Adipocyte (in vitro differentiated cells): ENCODE results near the gene RARRES1.

Experiments
- DNase-seq: peaks from one replicate; pipeline ENCODE4 v3.0.0-alpha.2; 2015; ENCODE audit warnings: low read depth
- H3K27me3 ChIP-seq: replicated peaks from 2 replicates; pipeline ENCODE4 v1.7.0; 2013; ENCODE audit warnings: mild to moderate bottlenecking, low read length, moderate library complexity; ENCODE audit not compliant: control insufficient read depth, insufficient read depth
- H3K36me3 ChIP-seq: 2 replicates; pipeline ENCODE4 v1.7.0; 2013; ENCODE audit warnings: low read length, mild to moderate bottlenecking, moderate library complexity; ENCODE audit not compliant: control insufficient read depth, insufficient read depth, severe bottlenecking
- H3K4me1 ChIP-seq: 2 replicates; pipeline ENCODE4 v1.7.0; 2013; ENCODE audit warnings: mild to moderate bottlenecking, low read length, moderate library complexity; ENCODE audit not compliant: control insufficient read depth, insufficient read depth
- H3K4me3 ChIP-seq: 2 replicates; pipeline ENCODE4 v1.7.0; 2013; ENCODE audit warnings: mild to moderate bottlenecking, low read length, moderate library complexity
- H3K9ac ChIP-seq: 2 replicates; pipeline ENCODE4 v1.7.0; 2013; ENCODE audit warnings: mild to moderate bottlenecking, low read length, moderate library complexity
- H3K9me3 ChIP-seq: 2 replicates; pipeline ENCODE4 v1.7.0; 2013; ENCODE audit warnings: mild to moderate bottlenecking, low read length, moderate library complexity; ENCODE audit not compliant: control insufficient read depth

The RARRES1 gene, protein sequence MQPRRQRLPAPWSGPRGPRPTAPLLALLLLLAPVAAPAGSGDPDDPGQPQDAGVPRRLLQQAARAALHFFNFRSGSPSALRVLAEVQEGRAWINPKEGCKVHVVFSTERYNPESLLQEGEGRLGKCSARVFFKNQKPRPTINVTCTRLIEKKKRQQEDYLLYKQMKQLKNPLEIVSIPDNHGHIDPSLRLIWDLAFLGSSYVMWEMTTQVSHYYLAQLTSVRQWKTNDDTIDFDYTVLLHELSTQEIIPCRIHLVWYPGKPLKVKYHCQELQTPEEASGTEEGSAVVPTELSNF

DNA sequence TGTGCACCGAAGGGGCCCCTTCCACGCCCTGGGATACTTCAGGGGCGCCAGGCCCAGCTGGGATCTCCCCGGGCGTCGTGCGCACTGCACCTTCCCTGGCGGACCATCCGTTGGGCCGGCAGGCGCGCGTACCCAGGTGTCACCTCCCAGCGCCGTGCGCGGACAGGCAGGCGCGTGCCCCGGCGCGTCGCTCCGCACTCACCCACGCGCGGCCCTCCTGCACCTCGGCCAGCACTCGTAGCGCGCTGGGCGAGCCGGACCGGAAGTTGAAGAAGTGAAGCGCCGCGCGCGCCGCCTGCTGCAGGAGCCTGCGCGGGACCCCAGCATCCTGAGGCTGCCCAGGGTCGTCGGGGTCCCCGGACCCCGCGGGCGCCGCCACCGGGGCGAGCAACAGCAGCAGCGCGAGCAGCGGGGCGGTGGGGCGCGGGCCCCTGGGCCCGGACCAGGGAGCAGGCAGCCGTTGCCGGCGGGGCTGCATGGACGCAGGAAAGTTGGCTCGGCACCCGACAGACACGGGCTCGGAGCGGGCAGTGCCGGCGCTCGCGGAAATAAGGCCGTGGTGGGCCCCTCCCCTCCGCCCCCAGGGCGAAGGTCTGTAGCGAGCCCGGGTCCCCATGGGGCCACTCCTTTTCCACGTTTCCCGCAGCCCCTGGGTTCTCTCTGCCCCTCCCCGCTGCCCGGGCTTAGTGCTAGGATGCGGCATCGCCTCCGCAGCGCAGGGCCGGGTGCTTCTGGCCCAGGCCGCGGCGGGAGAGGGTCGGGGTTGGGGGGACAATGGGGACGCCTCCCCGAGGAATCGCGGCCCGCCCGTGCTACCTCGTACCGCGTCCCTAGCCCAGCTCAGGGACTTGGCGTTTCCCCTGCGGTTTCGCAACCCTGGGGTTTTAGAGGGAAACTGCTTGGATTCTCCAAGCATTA lies at the start of gene RARRES1:
Gene RARRES1 (minus strand): TSS at position 520 of the 918 bp plus-strand sequence. CDS start 42 bp downstream, at position 478.
- DNase-seq = peak; percentile 81
- Histone ChIP-seq H3K9ac (peak within 1 kb of the TSS; percentile 76), H3K4me3 (peak within 1 kb of the TSS; percentile 85)

DNA sequence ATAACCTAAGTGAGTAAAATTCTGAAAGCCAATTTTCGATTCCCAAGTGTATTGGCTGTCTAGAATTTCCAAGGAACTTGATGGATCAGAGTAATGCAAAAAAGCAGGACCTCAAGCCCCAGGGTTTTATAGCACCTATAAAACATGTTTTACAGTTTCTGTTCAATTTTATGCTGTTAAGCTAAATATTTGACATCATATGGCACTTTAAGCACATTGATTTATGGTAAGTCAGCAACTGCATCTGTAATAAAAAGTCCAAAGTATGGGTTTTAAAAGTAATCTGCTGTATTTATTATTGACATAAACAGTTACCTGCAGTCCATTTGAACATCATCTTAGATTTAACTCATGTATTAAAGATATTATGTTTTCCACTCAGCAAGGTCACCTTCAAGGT lies 49.6 kb upstream of the RARRES1 start:
- no peak overlapping the region for H3K4me3 ChIP-seq

More for the DNA sequence above, at the start of gene RARRES1:
- Histone ChIP-seq H3K9me3 (peaks cover 9% of the 10 kb centered on the region), H3K36me3 (no peaks in the 10 kb centered on the region), H3K4me1 (peaks cover 17% of the 10 kb centered on the region), H3K27me3 (no peaks in the 10 kb centered on the region)

DNA sequence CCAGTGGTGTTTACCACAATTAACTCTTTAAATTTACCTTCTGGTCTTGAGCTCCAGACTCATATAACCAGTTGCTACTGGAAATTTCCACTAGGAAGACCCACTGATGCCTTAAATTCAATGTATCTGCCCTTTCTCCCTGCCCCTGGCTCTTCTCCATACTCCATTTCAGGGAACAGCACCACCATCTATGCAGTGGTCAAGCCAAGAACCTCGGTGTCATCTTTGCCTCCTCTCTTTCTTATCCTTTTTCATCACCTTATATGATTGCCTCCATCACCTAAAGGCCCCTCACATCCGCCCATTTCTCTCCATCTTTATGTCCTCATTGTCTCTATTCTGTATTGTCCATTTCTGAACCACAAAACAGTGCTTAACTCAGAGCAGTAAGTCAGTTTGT lies 48.9 kb upstream of the RARRES1 start:
- DNase-seq = no peak
- Histone ChIP-seq H3K4me1 (peaks cover 10% of the 10 kb centered on the region), H3K27me3 (no peaks in the 10 kb centered on the region), H3K9me3 (no peaks in the 10 kb centered on the region), H3K9ac (no peak overlapping the region), H3K4me3 (no peak overlapping the region), H3K36me3 (no peaks in the 10 kb centered on the region)

More for the DNA sequence above, 49.6 kb upstream of the RARRES1 start:
- Histone ChIP-seq H3K4me1 (peaks cover 7% of the 10 kb centered on the region), H3K36me3 (no peaks in the 10 kb centered on the region), H3K9me3 (no peaks in the 10 kb centered on the region), H3K27me3 (no peaks in the 10 kb centered on the region), H3K9ac (no peak overlapping the region)
- no peak for DNase-seq

DNA sequence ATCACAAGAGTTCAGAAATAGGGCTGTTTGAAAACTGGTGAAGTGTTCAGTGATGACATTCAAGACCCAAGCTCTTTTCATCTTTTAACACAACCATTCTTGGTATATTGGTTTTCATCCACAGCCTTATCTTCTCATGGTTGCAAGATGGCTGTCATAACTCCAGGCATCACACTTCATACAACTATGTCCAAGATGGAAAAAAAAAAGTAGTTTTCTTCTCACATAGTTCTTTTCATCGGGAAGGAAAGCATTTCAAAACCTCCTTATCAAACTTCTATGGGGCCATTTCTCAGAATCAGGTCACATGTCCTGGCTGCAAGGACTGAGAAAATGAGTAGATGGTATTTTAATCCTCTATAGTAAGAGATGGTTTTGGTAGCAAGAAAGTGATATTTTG lies 48.5 kb upstream of the RARRES1 start:
- no peaks in the 10 kb centered on the region for H3K36me3 ChIP-seq
- no peaks in the 10 kb centered on the region for H3K27me3 ChIP-seq
- no peak overlapping the region for H3K4me3 ChIP-seq
- no peak for DNase-seq
- peaks cover 10% of the 10 kb centered on the region for H3K4me1 ChIP-seq
- H3K9me3 ChIP-seq = no peaks in the 10 kb centered on the region
- no peak overlapping the region for H3K9ac ChIP-seq

DNA sequence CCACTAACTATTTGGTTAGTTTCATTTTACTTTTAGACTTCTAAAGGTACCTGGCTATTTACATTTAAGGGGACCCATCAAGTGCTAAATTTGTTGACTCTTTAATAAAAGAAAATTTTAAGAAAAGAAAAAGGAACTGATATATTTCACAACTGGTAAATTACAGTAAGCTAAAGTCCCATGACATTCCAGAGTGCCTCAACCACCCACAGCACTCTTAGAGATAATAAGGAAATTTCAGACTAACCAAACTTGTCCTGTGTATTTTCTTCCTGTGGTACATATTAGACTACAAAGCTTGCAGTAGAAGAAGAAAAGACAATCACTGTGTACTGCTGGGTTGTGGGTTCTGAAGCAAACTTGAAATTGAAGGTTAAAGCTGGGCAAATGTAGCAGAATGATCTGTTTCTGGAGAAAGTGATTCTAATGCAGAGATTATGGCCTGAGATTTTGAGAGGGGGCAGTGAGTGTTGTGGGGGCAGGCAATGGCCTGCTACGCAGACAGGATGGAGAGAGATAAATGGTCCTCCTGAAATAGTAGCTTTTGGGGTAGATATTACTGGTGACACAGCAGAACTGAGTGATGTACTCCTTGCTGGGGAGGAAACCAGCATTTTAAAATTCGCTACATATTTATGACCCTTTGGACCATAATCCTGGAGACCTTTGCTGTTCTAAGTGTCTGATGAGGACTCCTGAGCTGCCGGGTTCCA lies 45.1 kb upstream of the RARRES1 start:
- Histone ChIP-seq H3K4me1 (peaks cover 22% of the 10 kb centered on the region), H3K9ac (no peak overlapping the region), H3K4me3 (no peak overlapping the region), H3K36me3 (no peaks in the 10 kb centered on the region), H3K9me3 (no peaks in the 10 kb centered on the region), H3K27me3 (no peaks in the 10 kb centered on the region)
- DNase-seq = peak; percentile 47

DNA sequence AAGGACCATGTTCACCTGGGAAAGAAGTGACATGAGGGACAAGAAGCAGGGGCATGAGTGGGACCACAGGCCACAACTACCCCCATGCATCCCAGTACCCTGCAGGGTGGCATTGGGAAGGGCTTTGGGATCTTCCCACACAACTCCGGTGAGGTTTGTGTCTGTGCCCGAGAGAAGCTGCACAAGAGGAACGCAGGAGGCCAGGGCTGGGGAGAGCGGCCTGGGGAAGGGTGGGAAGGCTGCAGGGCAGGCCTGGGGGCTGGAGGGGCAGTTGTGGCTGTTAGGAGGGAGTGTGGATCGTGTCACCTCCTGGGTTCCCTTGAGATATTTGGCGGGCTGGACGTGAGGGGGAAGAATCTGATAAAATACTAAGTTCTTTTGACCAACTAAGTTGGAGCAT lies 44.3 kb upstream of the RARRES1 start:
- Histone ChIP-seq H3K27me3 (no peaks in the 10 kb centered on the region), H3K36me3 (no peaks in the 10 kb centered on the region)
- no peak for DNase-seq

DNA sequence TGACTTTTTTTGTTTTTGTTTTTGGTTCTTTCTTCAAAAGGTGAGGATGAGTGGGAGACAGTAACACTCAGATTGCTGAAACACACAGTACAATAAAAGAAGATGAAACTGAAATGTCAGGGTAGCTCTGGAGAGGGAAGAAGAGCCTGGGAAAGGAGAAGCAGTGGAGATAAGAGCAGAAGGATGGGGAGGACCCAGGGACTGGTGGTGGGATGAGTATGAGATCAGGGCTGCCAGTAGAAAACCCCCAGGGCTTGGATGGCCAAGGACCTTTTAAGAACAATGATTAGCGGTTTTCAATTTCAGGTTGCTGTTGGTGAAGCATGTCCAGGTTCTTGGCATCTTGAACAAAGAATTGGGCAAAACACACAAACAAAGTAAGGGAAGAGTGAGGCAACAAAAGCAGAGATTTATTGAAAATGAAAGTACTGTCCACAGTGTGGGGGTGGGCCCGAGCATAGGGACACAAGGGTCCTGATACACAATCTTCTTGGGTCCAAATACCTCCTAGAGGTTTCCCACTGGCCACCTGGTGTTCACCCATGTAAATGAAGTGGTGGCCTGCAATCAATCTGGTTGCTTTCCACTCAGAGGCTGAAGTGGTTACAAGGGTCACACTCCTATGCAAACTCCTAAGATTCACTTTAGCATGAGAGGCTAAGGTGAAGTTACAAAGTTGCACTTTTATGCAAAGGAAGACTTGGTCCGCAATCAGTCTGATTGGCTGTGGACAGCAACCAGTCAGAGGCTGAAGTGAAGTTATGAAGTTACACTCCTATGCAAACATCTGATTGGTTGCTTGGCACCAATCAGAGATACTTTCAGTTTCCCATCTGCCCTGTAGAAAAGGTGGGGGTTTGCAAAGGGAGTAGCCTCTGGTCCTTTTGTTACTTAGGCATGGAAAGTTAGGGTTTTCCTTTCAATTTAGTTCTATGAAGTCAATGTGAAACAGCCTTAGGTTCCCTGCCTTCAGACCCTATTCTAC lies 43.5 kb upstream of the RARRES1 start:
- Histone ChIP-seq H3K27me3 (no peaks in the 10 kb centered on the region), H3K9me3 (no peaks in the 10 kb centered on the region), H3K9ac (no peak overlapping the region), H3K36me3 (no peaks in the 10 kb centered on the region), H3K4me3 (no peak overlapping the region), H3K4me1 (peaks cover 22% of the 10 kb centered on the region)
- no peak for DNase-seq

More for the DNA sequence above, 44.3 kb upstream of the RARRES1 start:
- no peak overlapping the region for H3K9ac ChIP-seq
- H3K9me3 ChIP-seq = no peaks in the 10 kb centered on the region
- H3K4me3 ChIP-seq = no peak overlapping the region
- H3K4me1 ChIP-seq = peaks cover 22% of the 10 kb centered on the region

DNA sequence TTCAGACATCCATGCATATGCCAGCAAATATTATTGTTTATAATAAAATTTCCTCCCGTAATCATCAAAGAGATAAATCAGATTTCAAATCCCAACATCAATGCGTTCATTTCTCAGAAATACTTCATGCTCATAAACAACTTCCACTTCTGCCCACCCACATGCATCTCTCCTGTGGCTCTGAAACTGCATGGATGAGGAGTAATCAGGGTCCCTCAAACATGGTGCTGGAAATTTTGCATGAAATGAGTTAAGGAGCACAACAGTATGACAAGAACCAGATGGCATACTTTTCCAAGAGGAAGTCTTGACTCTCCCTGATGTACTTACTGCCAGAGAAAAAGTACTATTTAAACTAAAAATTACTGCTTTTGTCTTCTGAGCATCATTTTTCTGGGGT lies 42.7 kb upstream of the RARRES1 start:
- Histone ChIP-seq H3K4me3 (no peak overlapping the region), H3K9ac (no peak overlapping the region), H3K9me3 (no peaks in the 10 kb centered on the region), H3K4me1 (peaks cover 26% of the 10 kb centered on the region), H3K36me3 (no peaks in the 10 kb centered on the region), H3K27me3 (no peaks in the 10 kb centered on the region)
- DNase-seq = peak; percentile 27

DNA sequence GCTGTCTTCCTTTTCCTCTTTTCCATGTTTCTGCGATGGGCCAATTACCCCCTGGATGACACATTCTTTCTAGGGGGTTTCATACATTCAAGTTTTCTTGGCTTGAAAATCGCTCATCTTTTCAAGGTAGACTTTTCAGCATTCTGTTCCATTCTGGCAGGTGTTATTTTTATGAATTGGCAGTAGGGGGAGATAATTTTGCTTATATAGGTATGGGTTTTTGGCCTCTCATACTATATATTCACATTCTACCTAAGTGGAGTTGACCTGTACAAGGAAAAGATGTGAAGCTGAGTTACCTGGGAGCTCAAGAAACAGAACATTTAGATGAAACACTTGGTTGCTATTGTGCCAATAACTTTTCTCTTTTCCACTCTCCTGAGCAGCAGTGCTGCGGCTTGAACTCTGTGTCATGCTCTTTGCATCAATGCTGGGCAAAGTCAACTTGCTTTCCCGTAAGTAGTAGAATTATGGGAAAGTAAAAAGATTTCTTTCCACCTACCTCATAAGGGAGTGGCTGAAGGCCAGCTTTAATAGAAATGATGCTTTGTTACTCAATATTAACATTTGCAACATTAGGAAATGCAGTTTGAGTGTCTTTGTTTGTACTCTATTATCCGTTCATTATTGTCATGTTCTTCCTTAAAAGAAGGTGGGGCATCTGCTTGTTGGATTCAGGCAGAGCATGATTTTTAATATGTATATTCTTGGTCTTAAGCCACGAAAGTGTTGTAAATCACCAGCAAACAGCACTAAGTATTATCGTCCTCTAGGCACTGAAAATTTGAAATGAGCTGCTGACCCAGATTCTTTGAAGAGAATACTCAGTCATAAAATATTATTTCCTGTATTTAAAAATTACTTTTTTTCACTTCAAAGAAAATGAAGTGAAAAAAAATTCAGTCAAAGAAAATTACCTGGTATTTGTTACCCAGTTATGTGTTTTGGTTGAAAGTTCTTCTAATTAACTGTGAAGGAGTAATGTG lies 41.9 kb upstream of the RARRES1 start:
- Histone ChIP-seq H3K9me3 (no peaks in the 10 kb centered on the region), H3K4me3 (no peak overlapping the region), H3K27me3 (no peaks in the 10 kb centered on the region), H3K36me3 (no peaks in the 10 kb centered on the region), H3K4me1 (peaks cover 33% of the 10 kb centered on the region), H3K9ac (no peak overlapping the region)
- DNase-seq = no peak
